ENCODE data around the gene COL4A4. TPM values are rescaled to one million over a fixed set of nuclear protein-coding genes. Genes with fewer than 3 reads are reported as not detected.

COL4A4 gene
- total and polyA plus RNA-seq, 2 experiments from 2014 or later, result 1.3 to 3.1 TPM

DNA sequence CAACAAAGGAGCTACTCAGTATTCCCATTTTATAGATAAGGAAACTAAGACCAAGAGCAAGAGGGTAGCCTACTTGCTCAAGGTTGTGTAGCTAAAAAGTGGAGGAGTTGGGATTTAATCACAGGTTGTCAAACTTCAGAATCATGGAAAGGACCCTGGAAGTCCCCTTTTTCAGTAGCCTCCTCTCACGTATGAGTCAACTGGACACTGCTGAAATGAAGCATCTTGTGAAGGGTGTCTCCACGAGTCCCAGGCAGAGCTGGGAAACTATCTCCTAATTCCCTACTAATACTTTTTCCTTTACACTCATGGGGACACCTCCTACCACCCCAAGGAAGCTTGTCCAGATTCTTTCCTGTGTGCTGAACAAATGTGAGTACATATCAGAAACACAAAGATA is 172.3 kb downstream of the COL4A4 start (continued):
- no peak for TF ChIP-seq REST (IDR thresholded peaks at IDR 0.05; ENCODE audit: unreplicated experiment)
- TF ChIP-seq NANOG (IDR thresholded peaks at IDR 0.05; ENCODE audit: borderline replicate concordance), result no peak
- TF ChIP-seq STAT1 (IDR thresholded peaks at IDR 0.05; ENCODE audit: unreplicated experiment), result no peak

- no peak for TF ChIP-seq CTCF (conservative IDR thresholded peaks at IDR 0.05; ENCODE audit: low read depth in 2 of 2)
- no peak for TF ChIP-seq REST (IDR thresholded peaks at IDR 0.05; ENCODE audit: unreplicated experiment)
- DNase-seq (ENCODE audit: low spot score) (no peak), ATAC-seq (no peak)
- no peaks in the 10 kb centered on the region; the same call in 1 of the 2 replicates for H3K36me3 ChIP-seq (ENCODE audit: insufficient read depth)
- no peaks in the 10 kb centered on the region for H3F3A ChIP-seq (replicated peaks; ENCODE audit: low read depth)
- H3K9me2 ChIP-seq (ENCODE audit: insufficient read depth), result no peaks in the 10 kb centered on the region
- no peaks in the 10 kb centered on the region; the same call in 1 of the 2 replicates for H4K20me1 ChIP-seq (replicated peaks; ENCODE audit: insufficient read depth)
- Mint-ChIP-seq H3K27me3 (ENCODE audit: insufficient read depth, low read depth, poor library complexity) (peaks cover 5% of the 10 kb centered on the region), H3K36me3 (ENCODE audit: low read depth) (no peaks in the 10 kb centered on the region; the same call in 2 of the 3 replicates), H3K4me3 (no peak overlapping the region), H3K9me3 (no peaks in the 10 kb centered on the region), H3K4me1 (peaks cover 12% of the 10 kb centered on the region), H3K27ac (no peak overlapping the region)
- H3K4me2 ChIP-seq, result no peak overlapping the region
- H3K4me1 ChIP-seq (ENCODE audit: insufficient read depth), result peaks cover 7% of the 10 kb centered on the region
- no peaks in the 10 kb centered on the region for H3K27me3 ChIP-seq (ENCODE audit: insufficient read depth)
- no peak overlapping the region for H3K27ac ChIP-seq (ENCODE audit: low read depth)
- no peak overlapping the region for H3K4me3 ChIP-seq
- no peaks in the 10 kb centered on the region for H3K79me2 ChIP-seq (replicated peaks; ENCODE audit: insufficient read depth)
- H2AFZ ChIP-seq, result no peak overlapping the region
Observed at GRCh38 chr2:226985583-226985946, 178.4 kb downstream of the COL4A4 start.
